Cardiac septum (tissue), 1 donor: ENCODE measurements around the gene NPIPA3. TPM values are rescaled to one million over a fixed set of nuclear protein-coding genes. Genes with fewer than 3 reads are reported as not detected.
"Not testable (repeated sequence)": the region's sequence is repeated elsewhere in the genome, so short reads cannot be mapped to it uniquely, and the experiment has no call there.

Experiments
- DNase-seq: peaks from one replicate; pipeline ENCODE4 v3.0.0-alpha.2; 2020; ENCODE audit warnings: low spot score
- intact Hi-C: fragments of 100-400 bp; cut with DNase I; formaldehyde crosslinking; loops from one replicate; pipeline ENCODE4 v1.14.0; 2022
- total RNA-seq: library from RNA; stranded (reverse); fragmentation: NEBNext Ultra II Directional; extraction: Animal tissue kit (Norgen Biotek cat#: 25700); gene quantifications from one replicate; pipeline ENCODE4 v1.2.1, GENCODE V29; 2021
- donor health status: DM: no; HTN: no; CAD: no.

Gene NPIPA3
- total RNA-seq, 1 donor from 2014 or later = 2.0 TPM

GRCh38 chr16:14740832-14741385 is 37.7 kb downstream of the NPIPA3 start:
- intact Hi-C loops, DNase-seq: not testable (repeated sequence)

GRCh38 chr16:14741794-14742193 is 38.6 kb downstream of the NPIPA3 start:
- DNase-seq, intact Hi-C loops: not testable (repeated sequence)

- intact Hi-C loops, DNase-seq: not testable (repeated sequence)
Measured at GRCh38 chr16:14742273-14743128, 39.3 kb downstream of the NPIPA3 start, which contains the start of gene NPIPA2. TSS of gene NPIPA2 (plus strand) at chr16:14742533. CDS start at chr16:14748066, 5,533 bp downstream.

- DNase-seq, intact Hi-C loops: not testable (repeated sequence)
Measured at GRCh38 chr16:14773654-14774053, 70.4 kb downstream of the NPIPA3 start.

GRCh38 chr16:14775624-14776023 is 72.4 kb downstream of the NPIPA3 start:
- DNase-seq, intact Hi-C loops: not testable (repeated sequence)

Other genes with a start within 250 kb of the NPIPA3 start
- gene PARN, start 73.2 kb upstream of the NPIPA3 start, total RNA-seq = 20.3 TPM
- gene BFAR, start 70.5 kb upstream of the NPIPA3 start, total RNA-seq = 34.2 TPM
- not detected for gene PLA2G10, start 9.1 kb upstream of the NPIPA3 start, total RNA-seq
- gene NPIPA2, start 39.1 kb downstream of the NPIPA3 start, total RNA-seq = 4.5 TPM
- 84.9 TPM for gene NOMO1, start 130.3 kb downstream of the NPIPA3 start, total RNA-seq
- 67.7 TPM for gene NPIPA1, start 234.0 kb downstream of the NPIPA3 start, total RNA-seq